NB4 (cell line): ENCODE results near the gene ZNF205.

Experiments
- POLR2A ChIP-seq: IDR thresholded peaks from 2 replicates; pipeline ENCODE4 v1.6.1; 2011; ENCODE audit warnings: mild to moderate bottlenecking; ENCODE audit not compliant: insufficient read length; ENCODE audit errors: extremely low read depth
- TF ChIP-seq, protein P1 (sequence below): IDR thresholded peaks from one replicate; pipeline ENCODE4 v1.5.1; 2012; ENCODE audit warnings: low read depth, low read length

- TF ChIP-seq POLR2A, result no peak
- TF ChIP-seq, protein P1, sequence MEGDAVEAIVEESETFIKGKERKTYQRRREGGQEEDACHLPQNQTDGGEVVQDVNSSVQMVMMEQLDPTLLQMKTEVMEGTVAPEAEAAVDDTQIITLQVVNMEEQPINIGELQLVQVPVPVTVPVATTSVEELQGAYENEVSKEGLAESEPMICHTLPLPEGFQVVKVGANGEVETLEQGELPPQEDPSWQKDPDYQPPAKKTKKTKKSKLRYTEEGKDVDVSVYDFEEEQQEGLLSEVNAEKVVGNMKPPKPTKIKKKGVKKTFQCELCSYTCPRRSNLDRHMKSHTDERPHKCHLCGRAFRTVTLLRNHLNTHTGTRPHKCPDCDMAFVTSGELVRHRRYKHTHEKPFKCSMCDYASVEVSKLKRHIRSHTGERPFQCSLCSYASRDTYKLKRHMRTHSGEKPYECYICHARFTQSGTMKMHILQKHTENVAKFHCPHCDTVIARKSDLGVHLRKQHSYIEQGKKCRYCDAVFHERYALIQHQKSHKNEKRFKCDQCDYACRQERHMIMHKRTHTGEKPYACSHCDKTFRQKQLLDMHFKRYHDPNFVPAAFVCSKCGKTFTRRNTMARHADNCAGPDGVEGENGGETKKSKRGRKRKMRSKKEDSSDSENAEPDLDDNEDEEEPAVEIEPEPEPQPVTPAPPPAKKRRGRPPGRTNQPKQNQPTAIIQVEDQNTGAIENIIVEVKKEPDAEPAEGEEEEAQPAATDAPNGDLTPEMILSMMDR, result no peak
Observed at GRCh38 chr16:3088925-3089716, 23.3 kb upstream of the ZNF205 start.
